ENCODE measurements around the gene LCA5.

- TF ChIP-seq CTCF (IDR thresholded peaks at IDR 0.05; ENCODE audit: low read depth, low read length, poor library complexity, severe bottlenecking) (no peak), EZH2phosphoT487 (IDR thresholded peaks at IDR 0.05; ENCODE audit: borderline replicate concordance, low read length) (no peak)
Observed at GRCh38 chr6:79536585-79536953, 661 bp downstream of the LCA5 start.
